Measurements from ENCODE around the gene NANOS3. TPM values are rescaled to one million over a fixed set of nuclear protein-coding genes. Genes with fewer than 3 reads are reported as not detected.
A peak's percentile ranks its signal among the peaks of the same experiment; 100 is the strongest.
"Not testable (repeated sequence)": the region's sequence is repeated elsewhere in the genome, so short reads cannot be mapped to it uniquely, and the experiment has no call there.

NANOS3 gene
- total RNA-seq, 1 donor from 2014 or later: 0.69 TPM

GRCh38 chr19:13920940-13921747 is 44.2 kb downstream of the NANOS3 start:
- H3K27ac Mint-ChIP-seq (ENCODE audit: unreplicated experiment): no peak overlapping the region
- no peak for TF ChIP-seq CTCF (IDR thresholded peaks at IDR 0.05; ENCODE audit: unreplicated experiment)
- peaks cover 2% of the 10 kb centered on the region for H3K27me3 Mint-ChIP-seq (ENCODE audit: unreplicated experiment)
- H3K4me1 Mint-ChIP-seq (ENCODE audit: unreplicated experiment): peaks cover 2% of the 10 kb centered on the region
- H3K36me3 Mint-ChIP-seq (ENCODE audit: low read depth, unreplicated experiment): peaks cover 33% of the 10 kb centered on the region
- peak overlapping the region; percentile 37 for H3K4me3 Mint-ChIP-seq (ENCODE audit: unreplicated experiment)
- no peaks in the 10 kb centered on the region for H3K9me3 Mint-ChIP-seq (ENCODE audit: unreplicated experiment)
- no peak for DNase-seq (ENCODE audit: low spot score)

GRCh38 chr19:13922118-13922517 is 45.2 kb downstream of the NANOS3 start:
- DNase-seq (ENCODE audit: low spot score); H3K27me3 Mint-ChIP-seq (ENCODE audit: unreplicated experiment); H3K9me3 Mint-ChIP-seq (ENCODE audit: unreplicated experiment): not testable (repeated sequence)
- peaks cover 10% of the 10 kb centered on the region for H3K4me1 Mint-ChIP-seq (ENCODE audit: unreplicated experiment)
- peak overlapping the region; percentile 72 for H3K4me3 Mint-ChIP-seq (ENCODE audit: unreplicated experiment)
- peak overlapping the region; percentile 8 for H3K27ac Mint-ChIP-seq (ENCODE audit: unreplicated experiment)
- peaks cover 35% of the 10 kb centered on the region for H3K36me3 Mint-ChIP-seq (ENCODE audit: low read depth, unreplicated experiment)

- Mint-ChIP-seq H3K4me1 (ENCODE audit: unreplicated experiment) (peaks cover 13% of the 10 kb centered on the region), H3K27me3 (ENCODE audit: unreplicated experiment) (no peaks in the 10 kb centered on the region), H3K4me3 (ENCODE audit: unreplicated experiment) (peak overlapping the region; percentile 1), H3K36me3 (ENCODE audit: low read depth, unreplicated experiment) (peaks cover 37% of the 10 kb centered on the region), H3K9me3 (ENCODE audit: unreplicated experiment) (no peaks in the 10 kb centered on the region), H3K27ac (ENCODE audit: unreplicated experiment) (no peak overlapping the region)
- TF ChIP-seq CTCF (IDR thresholded peaks at IDR 0.05; ENCODE audit: unreplicated experiment): no peak
- no peak for DNase-seq (ENCODE audit: low spot score)
These were observed 46.5 kb downstream of the NANOS3 start for GRCh38 chr19:13923194-13923987.

GRCh38 chr19:13926010-13926409 is 49.1 kb downstream of the NANOS3 start:
- Mint-ChIP-seq H3K27ac (ENCODE audit: unreplicated experiment) (no peak overlapping the region), H3K4me1 (ENCODE audit: unreplicated experiment) (peaks cover 13% of the 10 kb centered on the region), H3K9me3 (ENCODE audit: unreplicated experiment) (no peaks in the 10 kb centered on the region), H3K4me3 (ENCODE audit: unreplicated experiment) (no peak overlapping the region), H3K36me3 (ENCODE audit: low read depth, unreplicated experiment) (peaks cover 28% of the 10 kb centered on the region), H3K27me3 (ENCODE audit: unreplicated experiment) (no peaks in the 10 kb centered on the region)
- no peak for TF ChIP-seq CTCF (IDR thresholded peaks at IDR 0.05; ENCODE audit: unreplicated experiment)
- DNase-seq (ENCODE audit: low spot score): no peak

- Mint-ChIP-seq H3K27me3 (ENCODE audit: unreplicated experiment) (no peaks in the 10 kb centered on the region), H3K4me1 (ENCODE audit: unreplicated experiment) (peaks cover 13% of the 10 kb centered on the region), H3K9me3 (ENCODE audit: unreplicated experiment) (no peaks in the 10 kb centered on the region), H3K4me3 (ENCODE audit: unreplicated experiment) (no peak overlapping the region), H3K36me3 (ENCODE audit: low read depth, unreplicated experiment) (peaks cover 21% of the 10 kb centered on the region), H3K27ac (ENCODE audit: unreplicated experiment) (no peak overlapping the region)
- no peak for DNase-seq (ENCODE audit: low spot score)
- no peak for TF ChIP-seq CTCF (IDR thresholded peaks at IDR 0.05; ENCODE audit: unreplicated experiment)
These were observed 49.8 kb downstream of the NANOS3 start for GRCh38 chr19:13926715-13927114.

Data from endothelial cell (in vitro differentiated cells).